Muscle layer of duodenum (tissue), 2 donors: ENCODE results near the gene COL6A2.

Source experiments
- H3K27ac ChIP-seq: one replicate; pipeline ENCODE4 v1.7.0; 2013; ENCODE audit warnings: mild to moderate bottlenecking, low read length
- H3K27me3 ChIP-seq: one replicate; pipeline ENCODE4 v1.7.0; 2013; ENCODE audit warnings: low read depth, mild to moderate bottlenecking, control low read depth, low read length
- H3K36me3 ChIP-seq, 2 donors: one replicate each; pipeline ENCODE4 v1.7.0; 2013; ENCODE audit warnings: low read length in 2 of 2, control low read depth in 1 of 2, mild to moderate bottlenecking in 1 of 2; ENCODE audit not compliant: insufficient read depth in 2 of 2, control insufficient read depth in 1 of 2
- H3K4me1 ChIP-seq, 2 donors: one replicate each; pipeline ENCODE4 v1.7.0; 2013; ENCODE audit warnings: low read length in 2 of 2, mild to moderate bottlenecking in 2 of 2, control low read depth in 1 of 2, moderate library complexity in 1 of 2; ENCODE audit not compliant: insufficient read depth in 2 of 2, control insufficient read depth in 1 of 2
- H3K4me3 ChIP-seq, 2 donors: one replicate each; pipeline ENCODE4 v1.7.0; 2013; ENCODE audit warnings: low read length in 2 of 2, low read depth in 1 of 2, mild to moderate bottlenecking in 1 of 2
- H3K9me3 ChIP-seq, 2 donors: one replicate each; pipeline ENCODE4 v1.7.0; 2013; ENCODE audit warnings: low read length in 2 of 2, control low read depth in 1 of 2, mild to moderate bottlenecking in 1 of 2; ENCODE audit not compliant: control insufficient read depth in 1 of 2
- donor health status: healthy.

COL6A2 gene

DNA sequence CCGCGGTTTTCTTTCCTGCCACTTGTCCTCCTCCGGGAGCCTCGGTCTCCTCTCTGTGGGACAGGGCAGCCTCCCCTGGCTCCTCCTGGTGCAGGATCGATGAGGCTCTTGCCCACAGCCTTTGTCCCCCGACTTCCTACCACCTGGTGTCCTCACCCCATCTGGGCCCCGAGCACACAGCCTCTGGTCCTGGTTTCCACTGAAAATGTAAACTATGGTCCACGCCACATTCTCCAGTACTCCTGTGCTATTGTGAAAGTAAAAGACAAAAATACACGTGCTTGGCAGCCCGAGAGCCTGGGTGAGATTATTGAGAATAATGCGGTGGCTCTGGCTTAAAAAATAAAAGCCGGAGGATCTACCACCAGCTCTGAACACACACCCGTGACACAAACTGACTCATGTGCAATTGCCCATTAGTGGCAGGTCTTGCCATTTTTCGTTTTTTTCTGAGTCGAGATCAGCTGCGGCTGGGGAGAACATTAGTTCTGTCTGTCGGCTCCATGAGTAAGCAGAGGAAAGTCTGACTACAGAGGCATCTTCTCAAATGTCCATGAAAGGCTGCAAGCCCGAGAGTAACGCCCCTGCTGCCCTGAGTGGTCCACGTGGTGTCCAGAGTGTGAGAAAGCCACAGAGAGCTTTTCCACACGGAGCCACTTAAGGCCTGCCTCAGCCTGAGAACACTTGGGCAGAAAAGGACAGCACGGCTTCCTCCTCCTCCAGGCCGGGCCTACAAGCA is 5.7 kb upstream of the COL6A2 start:
- Histone ChIP-seq H3K36me3 (peaks cover 0 to 4% of the 10 kb centered on the region in 2 donors), H3K4me1 (peaks cover 0 to 14% of the 10 kb centered on the region in 2 donors), H3K9me3 (no peaks in the 10 kb centered on the region), H3K27me3 (no peaks in the 10 kb centered on the region), H3K4me3 (peak overlapping the region in 1 of 2 donors; percentile 37), H3K27ac (peak overlapping the region; percentile 89)

DNA sequence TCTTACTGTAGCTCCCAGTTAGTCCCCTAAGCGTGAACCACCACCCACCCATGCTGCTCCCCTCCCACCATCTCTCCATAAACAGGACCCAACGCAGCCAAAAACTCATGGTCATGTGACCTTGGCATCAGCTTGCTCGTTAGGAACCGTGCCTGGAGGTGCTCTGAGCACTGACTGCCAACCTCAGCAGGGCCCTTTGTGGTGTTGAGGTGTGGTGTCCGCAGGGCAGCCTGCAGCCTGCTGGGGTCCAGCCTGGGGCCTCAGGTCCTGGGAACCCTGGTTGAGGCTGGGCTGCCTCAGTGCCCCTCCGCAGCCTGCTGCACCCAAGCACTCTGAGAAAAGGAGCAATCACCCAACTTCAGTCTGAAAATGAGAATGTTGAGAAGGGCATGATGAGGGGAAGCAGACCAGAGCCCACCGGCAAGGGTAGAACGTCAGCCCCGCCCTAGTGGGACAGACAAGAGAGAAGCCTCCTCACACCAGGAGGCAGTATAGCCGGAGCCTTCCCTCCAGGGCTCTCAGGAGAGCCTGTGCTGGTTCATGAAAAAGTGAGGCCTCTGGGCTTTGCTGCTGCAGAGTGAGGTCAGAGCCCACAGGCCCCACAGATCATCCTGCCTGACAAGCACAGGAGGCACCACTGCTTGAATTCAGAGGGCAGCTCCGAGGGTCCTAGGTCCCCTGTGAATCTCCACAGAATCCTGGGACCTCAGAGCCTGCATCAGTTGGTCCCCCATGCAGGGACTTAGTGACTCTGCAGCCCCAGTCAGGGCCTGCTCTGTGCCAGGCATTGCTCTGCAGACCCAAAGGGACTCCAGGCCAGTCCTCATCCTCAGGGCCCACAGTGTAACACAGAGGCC is 4.9 kb upstream of the COL6A2 start:
- peaks cover 0 to 14% of the 10 kb centered on the region in 2 donors for H3K4me1 ChIP-seq
- no peaks in the 10 kb centered on the region for H3K9me3 ChIP-seq
- peaks cover 0 to 4% of the 10 kb centered on the region in 2 donors for H3K36me3 ChIP-seq
- peak overlapping the region; percentile 81 for H3K27ac ChIP-seq
- no peaks in the 10 kb centered on the region for H3K27me3 ChIP-seq
- H3K4me3 ChIP-seq = peak overlapping the region in 1 of 2 donors; percentile 21

DNA sequence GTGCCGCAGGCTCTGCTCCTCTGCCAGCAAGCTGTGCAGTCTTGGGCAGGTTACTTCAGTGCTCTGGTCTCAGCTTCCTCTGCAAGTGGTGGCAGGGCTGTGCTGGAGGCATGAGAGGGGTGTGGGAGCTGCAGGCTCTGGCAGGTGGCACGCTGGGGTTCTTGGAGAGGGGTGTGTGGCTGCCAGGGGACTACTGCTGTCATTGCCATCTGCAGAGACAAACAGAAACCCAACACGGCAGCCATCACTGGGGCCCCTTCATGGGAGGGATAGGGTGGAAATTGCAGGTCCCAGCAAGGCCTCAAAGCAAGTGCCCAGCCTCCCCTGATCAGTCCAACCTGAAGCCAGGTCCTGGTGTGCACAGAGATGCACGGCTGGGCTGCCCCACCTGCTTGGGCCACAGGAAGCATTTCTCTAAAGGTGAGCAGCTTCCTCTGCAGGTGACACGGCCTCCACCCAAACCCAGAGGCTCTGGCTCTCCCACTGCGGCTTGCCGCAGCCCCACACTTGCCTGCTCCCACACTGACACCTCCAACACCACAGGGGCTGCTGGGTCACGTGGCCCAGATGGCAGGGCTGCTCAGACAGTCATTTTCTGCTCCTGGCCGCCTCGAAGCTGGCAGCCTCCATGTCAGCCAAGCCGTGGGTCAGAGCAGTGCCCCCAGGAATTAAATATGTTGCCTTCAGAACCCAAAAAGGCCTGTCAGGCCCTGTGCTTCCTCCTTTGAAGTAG is 4.1 kb upstream of the COL6A2 start:
- peaks cover 0 to 14% of the 10 kb centered on the region in 2 donors for H3K4me1 ChIP-seq
- H3K9me3 ChIP-seq = no peaks in the 10 kb centered on the region
- H3K27me3 ChIP-seq = no peaks in the 10 kb centered on the region
- H3K36me3 ChIP-seq = peaks cover 0 to 4% of the 10 kb centered on the region in 2 donors
- no peak overlapping the region for H3K4me3 ChIP-seq
- H3K27ac ChIP-seq = peak overlapping the region; percentile 81

DNA sequence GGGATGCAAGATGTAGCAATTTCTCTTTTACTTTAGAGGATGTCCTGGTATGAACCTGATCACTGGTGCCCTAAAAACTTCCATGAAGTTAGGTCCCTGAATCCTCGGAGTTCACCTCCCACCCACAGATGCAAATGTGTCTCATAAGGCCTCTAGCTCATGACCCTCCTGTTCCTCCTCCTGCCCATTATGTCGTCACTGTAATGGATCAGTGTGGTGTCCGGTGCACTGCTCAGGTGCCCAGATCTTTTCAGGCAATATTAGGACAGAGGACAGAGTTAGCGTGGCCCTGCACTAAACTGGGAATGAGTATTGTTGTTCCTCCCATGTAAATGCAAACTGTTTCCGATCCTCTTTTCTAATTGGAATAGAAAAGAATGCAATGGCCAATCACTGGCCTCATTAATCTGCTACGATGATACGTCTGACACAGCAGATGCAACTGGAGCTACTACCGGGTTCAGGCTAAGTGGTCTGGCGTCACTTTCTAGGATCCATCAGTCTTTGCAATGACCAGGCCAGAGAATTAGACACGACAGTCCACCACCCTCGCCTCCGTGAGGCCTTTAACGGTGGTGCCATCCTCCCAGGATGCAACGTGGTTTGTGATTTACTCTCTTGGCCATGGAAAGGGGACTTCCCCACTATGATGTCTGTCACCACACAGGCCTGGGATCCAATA is 3.4 kb upstream of the COL6A2 start:
- Histone ChIP-seq H3K4me1 (peaks cover 0 to 14% of the 10 kb centered on the region in 2 donors), H3K9me3 (no peaks in the 10 kb centered on the region), H3K4me3 (no peak overlapping the region), H3K36me3 (peaks cover 0 to 4% of the 10 kb centered on the region in 2 donors), H3K27me3 (no peaks in the 10 kb centered on the region), H3K27ac (peak overlapping the region; percentile 39)

DNA sequence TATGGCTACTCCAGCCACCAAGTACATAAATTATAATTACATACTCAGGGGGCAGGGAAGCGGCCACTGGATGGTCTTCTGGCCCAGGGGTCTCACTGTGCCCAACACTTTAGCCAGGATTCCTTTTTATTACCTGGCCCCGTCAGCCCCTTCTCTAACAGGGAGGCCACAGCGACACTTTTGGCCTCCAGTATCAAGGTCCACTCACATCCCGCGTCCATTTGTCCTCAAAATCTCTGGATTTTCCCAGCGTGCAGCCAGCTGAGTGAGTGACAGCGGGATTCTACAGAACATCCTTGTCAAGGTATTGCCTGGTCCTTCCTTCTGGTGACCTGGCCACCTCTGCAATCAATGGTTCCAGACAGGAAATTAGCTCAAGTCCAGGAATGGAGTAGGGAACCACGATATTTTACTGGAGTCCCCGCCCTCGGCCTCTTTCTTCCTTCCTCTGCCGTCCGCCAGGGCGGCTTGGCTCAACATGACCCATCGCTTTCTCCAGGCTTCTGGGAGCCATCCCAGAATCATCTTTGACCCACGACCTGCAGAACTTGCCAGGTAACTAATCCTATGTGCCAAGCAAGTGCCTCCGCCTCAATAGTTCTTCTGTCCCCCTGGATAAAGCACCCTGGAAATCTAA is 2.7 kb upstream of the COL6A2 start:
- Histone ChIP-seq H3K9me3 (no peaks in the 10 kb centered on the region), H3K4me3 (no peak overlapping the region), H3K36me3 (peaks cover 0 to 4% of the 10 kb centered on the region in 2 donors), H3K27ac (peak overlapping the region; percentile 39), H3K4me1 (peaks cover 0 to 15% of the 10 kb centered on the region in 2 donors), H3K27me3 (no peaks in the 10 kb centered on the region)

DNA sequence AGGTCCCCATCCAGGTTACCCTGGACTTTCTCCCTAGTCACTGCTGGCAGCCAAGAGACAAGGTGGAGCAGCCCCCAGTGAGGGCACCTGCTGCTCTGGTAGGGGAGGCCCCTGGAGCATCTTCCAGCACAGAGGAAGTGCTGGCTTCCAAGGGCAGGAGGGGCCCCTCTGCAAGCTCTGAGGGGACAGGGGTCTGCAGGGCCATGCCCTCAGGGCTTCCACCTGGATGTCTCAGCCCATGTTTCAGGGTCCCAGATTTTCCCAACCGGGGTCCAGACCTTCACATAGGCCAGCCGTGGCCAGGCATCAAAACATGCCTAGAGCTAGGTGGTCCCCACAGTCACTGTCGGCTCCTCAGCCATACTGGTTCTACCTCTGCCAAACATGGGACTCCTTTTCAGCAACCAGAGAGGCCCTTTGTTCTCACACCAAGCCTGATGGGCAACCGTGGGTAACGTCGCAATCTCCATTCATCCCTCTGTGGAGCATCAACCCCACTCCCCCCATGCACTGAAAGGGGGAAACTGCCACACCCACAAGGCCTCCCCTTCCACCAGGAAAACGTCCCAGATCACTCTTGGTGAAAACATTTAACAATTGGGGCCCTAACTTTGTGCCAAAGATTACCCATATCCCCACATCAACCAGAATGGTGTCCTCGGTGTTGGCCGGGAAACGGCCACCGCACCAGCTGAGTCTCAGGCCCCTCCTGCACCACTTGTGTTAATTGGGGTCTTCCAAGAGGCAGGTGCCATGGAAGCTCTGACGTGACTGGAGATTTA is 1.9 kb upstream of the COL6A2 start:
- H3K4me3 ChIP-seq = no peak overlapping the region
- H3K27me3 ChIP-seq = no peaks in the 10 kb centered on the region
- peak overlapping the region; percentile 56 for H3K27ac ChIP-seq
- peaks cover 0 to 17% of the 10 kb centered on the region in 2 donors for H3K4me1 ChIP-seq
- H3K9me3 ChIP-seq = no peaks in the 10 kb centered on the region
- H3K36me3 ChIP-seq = peaks cover 0 to 4% of the 10 kb centered on the region in 2 donors

DNA sequence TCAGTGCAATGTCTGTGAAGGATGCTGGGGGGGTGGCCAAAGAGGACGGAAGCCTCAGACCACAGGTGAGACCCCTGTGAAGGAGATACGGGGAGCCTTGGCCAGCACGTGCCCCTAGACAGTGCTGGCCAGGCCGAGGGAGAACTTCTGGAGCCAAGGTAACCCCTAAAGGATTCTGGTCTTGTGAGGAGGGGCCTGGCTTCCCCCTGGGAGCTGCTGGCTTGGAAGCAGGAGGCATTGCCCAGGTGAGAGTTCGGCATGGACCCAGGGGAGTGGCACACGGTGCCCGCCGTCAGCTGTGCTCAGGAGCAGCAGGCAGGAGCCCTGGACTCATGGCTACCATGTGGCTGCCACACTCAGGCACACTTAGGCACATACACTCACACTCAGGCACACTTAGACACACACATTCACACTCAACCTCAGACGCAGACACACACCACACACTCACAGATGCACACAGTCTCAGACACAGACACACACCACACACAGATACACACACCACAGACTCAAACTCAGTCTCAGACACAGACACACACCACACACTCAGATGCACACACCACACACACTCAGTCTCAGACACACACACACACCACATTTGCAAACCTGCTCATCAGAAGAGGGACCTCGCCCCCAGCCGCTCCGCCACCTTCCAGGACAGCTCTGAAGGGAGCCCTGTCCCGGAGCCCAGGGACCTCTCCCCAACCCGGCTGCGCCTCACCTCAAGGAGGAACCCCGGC is 1.1 kb upstream of the COL6A2 start:
- no peaks in the 10 kb centered on the region for H3K27me3 ChIP-seq
- H3K4me1 ChIP-seq = peaks cover 4 to 17% of the 10 kb centered on the region in 2 donors
- peaks cover 0 to 4% of the 10 kb centered on the region in 2 donors for H3K36me3 ChIP-seq

DNA sequence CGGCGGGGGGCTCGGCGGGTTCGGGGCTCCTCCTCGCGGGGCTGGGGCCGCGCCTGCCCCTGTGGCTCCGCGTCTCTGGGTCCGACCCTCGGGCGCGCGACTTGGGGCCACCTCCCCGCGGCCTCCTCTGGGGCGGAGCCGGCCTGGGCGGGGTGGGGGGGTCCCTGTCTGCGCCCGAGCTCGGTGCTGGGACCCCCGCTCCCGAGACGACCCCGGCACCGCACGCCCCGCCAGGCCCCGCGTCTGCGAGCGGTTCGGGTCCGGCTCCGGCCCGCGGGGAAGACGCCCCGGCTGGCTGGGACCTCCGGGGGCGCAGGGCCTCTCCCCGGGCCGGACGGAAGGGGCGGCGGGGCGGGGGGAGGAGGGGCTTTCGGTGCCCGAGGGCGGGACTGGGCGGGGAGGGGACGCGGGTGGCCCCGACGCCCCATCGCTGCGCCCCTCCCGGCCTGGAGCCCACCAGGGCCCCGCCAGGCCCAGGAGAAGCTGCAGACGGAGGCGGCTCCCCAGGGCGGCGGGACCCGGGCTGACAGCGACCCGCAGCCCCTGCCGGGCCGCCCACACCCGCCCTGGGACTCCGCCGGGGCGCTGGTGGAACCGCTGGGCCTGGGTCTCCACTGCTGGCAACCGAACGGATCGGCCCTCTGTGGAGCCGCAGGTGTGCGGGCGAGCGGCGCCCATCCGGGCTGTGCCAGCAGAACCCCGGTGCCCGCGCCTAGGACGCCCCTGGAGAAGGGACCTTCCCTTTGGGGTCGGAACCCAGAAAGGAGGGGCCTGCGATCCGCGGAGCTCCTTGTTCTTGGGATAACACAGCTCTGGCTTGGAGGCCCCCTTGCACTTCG is 610 bp downstream of the COL6A2 start:
- Histone ChIP-seq H3K4me1 (peaks cover 4 to 8% of the 10 kb centered on the region in 2 donors), H3K27me3 (no peaks in the 10 kb centered on the region), H3K4me3 (peak overlapping the region; percentile 42 to 82), H3K27ac (no peak overlapping the region), H3K9me3 (peaks cover 0 to 5% of the 10 kb centered on the region in 2 donors), H3K36me3 (no peaks in the 10 kb centered on the region)

More for the DNA sequence above, 1.1 kb upstream of the COL6A2 start:
- no peaks in the 10 kb centered on the region for H3K9me3 ChIP-seq
- peak overlapping the region in 1 of 2 donors; percentile 82 for H3K4me3 ChIP-seq
- peak overlapping the region; percentile 56 for H3K27ac ChIP-seq

DNA sequence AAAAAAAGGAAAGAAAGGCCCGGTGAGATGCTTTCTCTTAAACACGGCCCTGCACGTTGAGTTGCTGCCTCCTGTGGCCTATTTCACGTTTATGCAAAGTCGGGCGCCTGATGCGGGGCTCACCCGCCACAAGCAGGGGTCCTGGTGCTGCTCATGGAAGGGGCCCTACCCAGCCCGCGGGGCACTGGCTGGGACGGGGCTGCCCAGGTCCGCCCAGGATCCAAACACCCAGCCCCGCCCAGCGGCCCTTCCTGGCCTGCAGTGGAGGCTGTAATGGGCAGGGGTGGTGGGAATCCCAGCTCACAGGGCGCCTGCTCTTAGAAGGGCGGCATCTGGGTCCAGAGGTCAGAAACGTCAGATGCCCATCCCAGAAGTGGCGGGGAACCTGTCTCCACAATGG is 1.6 kb downstream of the COL6A2 start:
- Histone ChIP-seq H3K27me3 (no peaks in the 10 kb centered on the region), H3K27ac (peak overlapping the region; percentile 16), H3K4me1 (peaks cover 3 to 4% of the 10 kb centered on the region in 2 donors), H3K9me3 (peaks cover 0 to 5% of the 10 kb centered on the region in 2 donors), H3K4me3 (peak overlapping the region; percentile 12 to 82), H3K36me3 (peaks cover 0 to 1% of the 10 kb centered on the region in 2 donors)
